ENCODE results near the gene ARNT2. TPM values are rescaled to one million over a fixed set of nuclear protein-coding genes. Genes with fewer than 3 reads are reported as not detected.

ARNT2 gene
- total RNA-seq, 1 experiment from 2014 or later, result 7.0 TPM

GRCh38 chr15:80424381-80424780 is 20.2 kb downstream of the ARNT2 start:
- Mint-ChIP-seq H3K27ac (no peak overlapping the region), H3K36me3 (no peaks in the 10 kb centered on the region), H3K9me3 (no peaks in the 10 kb centered on the region), H3K4me1 (no peaks in the 10 kb centered on the region), H3K27me3 (ENCODE audit: low read depth) (no peaks in the 10 kb centered on the region), H3K4me3 (no peak overlapping the region)
- TF ChIP-seq GTF2I (CRISPR knock-in tag; conservative IDR thresholded peaks at IDR 0.05), result no peak
- no peak for TF ChIP-seq E2F4 (CRISPR knock-in tag; IDR thresholded peaks at IDR 0.05; ENCODE audit: borderline replicate concordance, low read depth)
- no peak for TF ChIP-seq ZNF121 (CRISPR knock-in tag; IDR thresholded peaks at IDR 0.05)
- TF ChIP-seq ETV6 (CRISPR knock-in tag; IDR thresholded peaks at IDR 0.05), result no peak
- no peak for TF ChIP-seq KAT7 (CRISPR knock-in tag; IDR thresholded peaks at IDR 0.05; ENCODE audit: borderline replicate concordance)
- no peak for TF ChIP-seq ATF3 (CRISPR knock-in tag; conservative IDR thresholded peaks at IDR 0.05)
- TF ChIP-seq HMGXB4 (CRISPR knock-in tag; IDR thresholded peaks at IDR 0.05), result no peak
- no peak for TF ChIP-seq ATF1 (CRISPR knock-in tag; IDR thresholded peaks at IDR 0.05)
- no peak for TF ChIP-seq E2F1 (CRISPR knock-in tag; IDR thresholded peaks at IDR 0.05)
- TF ChIP-seq ZNF671 (CRISPR knock-in tag; IDR thresholded peaks at IDR 0.05), result no peak
- no peak for TF ChIP-seq ZNF423 (CRISPR knock-in tag; IDR thresholded peaks at IDR 0.05)
- no peak for TF ChIP-seq IRF1 (CRISPR knock-in tag; IDR thresholded peaks at IDR 0.05)
- no peak for TF ChIP-seq ZNF232 (CRISPR knock-in tag; IDR thresholded peaks at IDR 0.05)
- no peak for TF ChIP-seq GABPB1 (CRISPR knock-in tag; IDR thresholded peaks at IDR 0.05)
- TF ChIP-seq HMGA2 (CRISPR knock-in tag; IDR thresholded peaks at IDR 0.05), result no peak
- TF ChIP-seq ZNF532 (CRISPR knock-in tag; IDR thresholded peaks at IDR 0.05; ENCODE audit: borderline replicate concordance), result no peak
- TF ChIP-seq JAZF1 (CRISPR knock-in tag; IDR thresholded peaks at IDR 0.05), result no peak
- no peak for TF ChIP-seq ZBTB21 (CRISPR knock-in tag; IDR thresholded peaks at IDR 0.05; ENCODE audit: borderline replicate concordance)
- TF ChIP-seq ATF6 (CRISPR knock-in tag; IDR thresholded peaks at IDR 0.05), result no peak
- ATAC-seq, result no peak
- no peak for DNase-seq (ENCODE audit: low spot score)
- CTCF ChIA-PET, result no interaction called here
- POLR2A ChIA-PET, result no interaction called here
